SH-SY5Y (cell line): Measurements from ENCODE around the gene PRMT1.
A peak's percentile ranks its signal among the peaks of the same experiment; 100 is the strongest.

ENCODE experiments used
- GATA2 ChIP-seq: IDR thresholded peaks from 2 replicates; pipeline ENCODE4 v1.6.1; 2011; ENCODE audit warnings: mild to moderate bottlenecking, low read depth, low read length
- GATA3 ChIP-seq: IDR thresholded peaks from 2 replicates; pipeline ENCODE4 v1.6.1; 2011; ENCODE audit warnings: low read depth, mild to moderate bottlenecking, low read length, moderate library complexity

The PRMT1 gene

DNA sequence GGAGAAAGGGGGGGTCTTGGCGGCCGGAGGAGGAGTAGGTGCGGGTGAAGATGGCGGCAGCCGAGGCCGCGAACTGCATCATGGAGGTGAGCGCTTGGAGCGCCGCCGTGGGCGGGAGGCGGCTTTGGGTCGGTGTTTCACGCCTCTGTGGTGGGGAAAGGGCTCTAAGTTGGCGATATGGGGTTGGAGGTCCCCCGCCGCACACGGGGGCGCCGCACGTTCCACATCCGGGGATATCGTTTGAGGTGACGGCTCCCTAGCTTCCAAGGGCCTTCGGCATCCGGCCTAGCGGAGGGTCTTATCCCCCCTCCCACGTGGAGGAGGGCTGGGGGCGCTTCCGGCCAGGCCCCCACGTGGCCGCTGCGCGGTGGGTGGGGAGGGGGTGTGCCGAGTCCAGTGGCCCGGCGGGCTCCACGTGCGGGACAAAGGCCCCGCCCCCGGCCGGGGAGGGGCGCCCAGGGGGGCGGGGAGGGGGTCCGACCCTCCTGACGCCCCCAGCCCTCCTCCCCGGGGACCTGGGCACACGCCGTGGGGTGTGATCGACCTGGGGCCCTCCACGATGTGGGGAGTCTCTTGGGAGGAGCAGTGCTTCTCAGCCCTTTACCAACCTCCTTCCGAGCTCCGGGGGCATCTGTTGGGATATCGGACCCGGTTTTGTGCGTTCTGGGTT lies at the start of gene PRMT1:
PRMT1 (plus strand) TSS at position 41 of the 670 bp plus-strand sequence; CDS start at position 51, 10 bp downstream.
- TF ChIP-seq GATA3 = no peak
- no peak for TF ChIP-seq GATA2

- TF ChIP-seq GATA2 = no peak
- TF ChIP-seq GATA3 = no peak
Observed at GRCh38 chr19:49629659-49630058, 47.4 kb upstream of the PRMT1 start.

- TF ChIP-seq GATA3 = no peak
- peak; percentile 77 for TF ChIP-seq GATA2
Observed at GRCh38 chr19:49631014-49631588, 46.0 kb upstream of the PRMT1 start.

GRCh38 chr19:49631610-49632192 lies 45.4 kb upstream of the PRMT1 start:
- TF ChIP-seq GATA2 = peak; percentile 4; the same call in 1 of the 2 replicates
- TF ChIP-seq GATA3 = no peak

- TF ChIP-seq GATA3 (no peak), GATA2 (no peak)
Observed at GRCh38 chr19:49632576-49632975, 44.5 kb upstream of the PRMT1 start.

GRCh38 chr19:49635530-49636232 lies 41.4 kb upstream of the PRMT1 start:
- TF ChIP-seq GATA2 = no peak
- TF ChIP-seq GATA3 = no peak

DNA sequence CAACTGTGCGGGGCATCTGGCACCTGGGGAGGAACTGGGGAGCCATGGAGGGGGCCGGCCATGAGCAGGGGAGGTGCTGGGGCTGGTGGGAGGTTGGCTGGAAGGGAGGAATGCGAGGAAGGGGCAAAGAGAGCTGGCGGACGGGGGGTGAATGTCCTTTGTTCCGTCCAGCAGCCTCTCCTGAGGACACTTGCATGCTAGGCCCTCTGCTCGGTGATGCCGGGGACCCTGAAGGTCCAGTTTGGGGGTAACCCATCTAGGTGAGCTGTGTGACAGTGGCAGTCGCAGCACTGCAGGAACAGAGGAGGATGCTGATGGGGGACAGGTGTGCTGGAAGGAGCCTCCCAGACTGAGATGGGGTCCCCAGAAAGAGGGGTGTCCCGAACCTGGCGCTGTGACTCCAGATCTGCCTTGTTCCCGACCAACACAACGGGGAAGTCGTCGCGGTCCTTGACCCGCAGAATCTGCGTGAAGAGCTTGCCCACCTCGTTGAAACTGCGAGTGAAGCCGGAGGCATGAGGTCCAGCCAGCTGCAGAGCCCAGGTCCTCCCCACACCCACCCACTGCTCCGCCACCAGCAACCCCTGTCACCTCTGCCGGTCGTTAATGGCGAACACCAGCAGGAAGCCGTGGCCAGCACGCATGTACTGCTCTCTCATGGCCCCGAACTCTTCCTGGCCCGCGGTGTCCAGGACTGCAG lies 40.7 kb upstream of the PRMT1 start:
- TF ChIP-seq GATA3 (no peak), GATA2 (no peak)

- TF ChIP-seq GATA2 (no peak), GATA3 (no peak)
Observed at GRCh38 chr19:49637821-49638738, 39.0 kb upstream of the PRMT1 start.

- no peak for TF ChIP-seq GATA2
- TF ChIP-seq GATA3 = no peak
Observed at GRCh38 chr19:49639401-49640112, 37.5 kb upstream of the PRMT1 start.

- TF ChIP-seq GATA2 (no peak), GATA3 (no peak)
Observed at GRCh38 chr19:49640113-49640898, 36.8 kb upstream of the PRMT1 start, which contains the start of gene RRAS. Gene RRAS, minus strand, starts transcription at chr19:49640143. Its CDS starts 45 bp downstream, at chr19:49640098.

DNA sequence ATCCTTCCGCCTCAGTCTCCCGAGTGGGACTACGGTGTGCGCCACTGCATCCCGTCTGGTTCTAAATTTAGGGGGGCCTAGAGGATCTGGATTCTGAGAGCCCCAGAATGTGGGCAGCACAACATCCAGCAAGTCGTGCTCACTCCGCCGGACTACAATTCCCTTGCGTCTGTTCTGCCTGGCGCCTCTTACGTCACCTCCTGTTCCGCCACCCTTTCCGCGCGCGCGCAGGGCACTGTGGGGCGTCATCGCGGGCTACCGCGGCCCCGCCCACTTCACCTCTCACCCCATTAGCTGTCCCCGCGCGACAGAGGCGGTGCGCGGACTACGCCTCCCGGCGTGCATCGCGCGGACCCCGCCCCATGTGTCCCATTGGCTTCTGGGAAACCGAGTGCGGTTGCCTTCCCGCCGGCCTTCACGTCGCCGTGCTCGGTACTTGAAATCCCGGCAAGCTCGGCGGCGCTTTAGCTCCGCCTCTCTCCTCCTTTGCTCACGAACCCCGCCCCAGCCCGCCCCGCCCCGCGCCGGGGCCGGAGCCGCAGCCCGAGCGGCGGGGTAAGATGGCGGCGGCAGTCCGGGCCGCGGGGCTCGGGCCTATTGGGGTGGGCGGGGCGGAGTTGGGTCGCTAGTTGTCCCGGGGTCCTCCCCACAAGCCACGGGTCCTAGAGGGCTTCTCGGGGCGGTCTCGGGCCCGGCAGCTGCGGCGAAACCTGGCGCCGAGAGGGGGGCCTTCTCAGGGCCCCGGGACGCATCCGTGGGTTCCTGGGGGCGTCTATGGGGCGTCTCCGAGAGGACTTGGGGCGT lies 35.2 kb upstream of the PRMT1 start, which contains the start of gene SCAF1:
SCAF1 (plus strand) TSS at position 522 of the 804 bp plus-strand sequence. CDS start 2,818 bp downstream, outside the sequence.
- TF ChIP-seq GATA3 (no peak), GATA2 (no peak)
